GM12873 (cell line): ENCODE measurements around the gene RFTN1.

ENCODE experiments used
- TF ChIP-seq, protein P1 (sequence below): IDR thresholded peaks from 2 replicates; pipeline ENCODE4 v1.5.1; 2012; ENCODE audit warnings: low read depth, mild to moderate bottlenecking, moderate library complexity, low read length, control low read depth; ENCODE audit not compliant: insufficient read depth; ENCODE audit errors: missing control alignments

The RFTN1 gene

GRCh38 chr3:16426665-16427064 lies 86.8 kb downstream of the RFTN1 start:
- TF ChIP-seq, protein P1, sequence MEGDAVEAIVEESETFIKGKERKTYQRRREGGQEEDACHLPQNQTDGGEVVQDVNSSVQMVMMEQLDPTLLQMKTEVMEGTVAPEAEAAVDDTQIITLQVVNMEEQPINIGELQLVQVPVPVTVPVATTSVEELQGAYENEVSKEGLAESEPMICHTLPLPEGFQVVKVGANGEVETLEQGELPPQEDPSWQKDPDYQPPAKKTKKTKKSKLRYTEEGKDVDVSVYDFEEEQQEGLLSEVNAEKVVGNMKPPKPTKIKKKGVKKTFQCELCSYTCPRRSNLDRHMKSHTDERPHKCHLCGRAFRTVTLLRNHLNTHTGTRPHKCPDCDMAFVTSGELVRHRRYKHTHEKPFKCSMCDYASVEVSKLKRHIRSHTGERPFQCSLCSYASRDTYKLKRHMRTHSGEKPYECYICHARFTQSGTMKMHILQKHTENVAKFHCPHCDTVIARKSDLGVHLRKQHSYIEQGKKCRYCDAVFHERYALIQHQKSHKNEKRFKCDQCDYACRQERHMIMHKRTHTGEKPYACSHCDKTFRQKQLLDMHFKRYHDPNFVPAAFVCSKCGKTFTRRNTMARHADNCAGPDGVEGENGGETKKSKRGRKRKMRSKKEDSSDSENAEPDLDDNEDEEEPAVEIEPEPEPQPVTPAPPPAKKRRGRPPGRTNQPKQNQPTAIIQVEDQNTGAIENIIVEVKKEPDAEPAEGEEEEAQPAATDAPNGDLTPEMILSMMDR: no peak

DNA sequence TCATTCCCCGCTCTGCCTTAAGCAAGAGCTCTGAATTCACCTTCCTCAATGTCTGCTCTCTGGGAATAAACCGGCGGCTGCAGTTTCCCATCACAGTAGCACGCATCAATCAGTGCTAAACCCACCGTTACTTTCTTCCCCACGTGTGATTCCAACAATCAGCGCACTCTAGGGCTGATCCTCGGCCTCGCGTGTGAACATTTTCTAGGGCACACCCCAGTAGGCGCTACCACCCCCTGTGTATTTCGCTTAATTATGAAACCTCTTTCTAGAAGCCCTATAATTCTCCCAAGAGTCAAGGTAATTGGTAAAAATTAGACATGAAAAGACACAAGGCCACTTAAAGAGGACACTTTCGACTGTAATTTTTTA lies 87.5 kb downstream of the RFTN1 start:
- TF ChIP-seq, protein P1: no peak

- TF ChIP-seq, protein P1: no peak
These were observed 88.0 kb downstream of the RFTN1 start for GRCh38 chr3:16425398-16426028.

GRCh38 chr3:16423947-16424673 lies 89.4 kb downstream of the RFTN1 start:
- TF ChIP-seq, protein P1: no peak

- TF ChIP-seq, protein P1: no peak
These were observed 90.2 kb downstream of the RFTN1 start for GRCh38 chr3:16423298-16423697.

- TF ChIP-seq, protein P1: no peak
These were observed 93.8 kb downstream of the RFTN1 start for GRCh38 chr3:16419640-16420241.

- TF ChIP-seq, protein P1: no peak
These were observed 95.4 kb downstream of the RFTN1 start for GRCh38 chr3:16417945-16418739.
